Stimulated activated CD8-positive, alpha-beta memory T cell treated with anti-CD3 and anti-CD28 coated beads, Interleukin-12 subunit alpha, Interleukin-12 subunit beta, amount 100 ng/mL, for 4 hours (primary cell): ENCODE results near the gene SYT3.
A peak's percentile ranks its signal among the peaks of the same experiment; 100 is the strongest.
"Not testable (repeated sequence)": the region's sequence is repeated elsewhere in the genome, so short reads cannot be mapped to it uniquely, and the experiment has no call there.

Source experiments
- DNase-seq: peaks from one replicate; pipeline ENCODE4 v3.0.0-alpha.2; 2020; ENCODE audit warnings: low read depth

The SYT3 gene

DNA sequence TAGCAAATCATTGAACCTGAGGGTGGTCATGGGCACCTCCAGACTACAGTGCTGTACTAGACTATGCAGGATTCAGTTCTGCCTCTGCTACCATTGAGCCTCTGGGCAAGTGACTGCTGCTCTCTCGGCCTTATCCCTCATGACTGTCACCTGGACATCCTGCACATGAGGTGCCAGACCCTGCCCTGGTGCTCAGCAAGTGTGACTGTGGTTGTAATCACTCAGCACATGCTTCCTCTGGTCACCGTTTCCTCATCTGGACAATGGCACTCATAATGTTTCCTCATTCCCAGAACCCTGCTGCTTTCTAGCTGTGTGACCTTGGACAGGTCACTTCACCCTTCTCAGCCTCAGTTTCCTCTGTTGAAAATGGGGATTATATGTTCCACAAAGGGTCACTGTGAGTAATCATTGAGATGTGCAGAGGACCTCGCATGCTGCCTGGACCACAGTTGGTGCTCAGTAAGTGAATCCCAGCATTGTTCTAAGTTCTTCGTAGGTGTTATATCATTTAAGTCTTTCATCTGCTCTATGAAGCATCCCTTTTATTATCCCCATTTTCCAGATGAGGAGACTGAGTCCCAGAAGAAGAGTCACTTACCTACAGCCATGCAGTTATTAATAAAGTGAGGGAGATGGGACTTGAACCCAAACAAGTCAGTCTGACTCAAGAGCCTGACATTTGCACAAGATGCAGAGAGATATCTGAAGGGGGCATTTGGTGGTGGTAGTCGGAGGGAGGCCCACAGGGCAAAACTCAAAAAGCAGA, 3.2 kb downstream of the SYT3 start:
- no peak for DNase-seq

DNA sequence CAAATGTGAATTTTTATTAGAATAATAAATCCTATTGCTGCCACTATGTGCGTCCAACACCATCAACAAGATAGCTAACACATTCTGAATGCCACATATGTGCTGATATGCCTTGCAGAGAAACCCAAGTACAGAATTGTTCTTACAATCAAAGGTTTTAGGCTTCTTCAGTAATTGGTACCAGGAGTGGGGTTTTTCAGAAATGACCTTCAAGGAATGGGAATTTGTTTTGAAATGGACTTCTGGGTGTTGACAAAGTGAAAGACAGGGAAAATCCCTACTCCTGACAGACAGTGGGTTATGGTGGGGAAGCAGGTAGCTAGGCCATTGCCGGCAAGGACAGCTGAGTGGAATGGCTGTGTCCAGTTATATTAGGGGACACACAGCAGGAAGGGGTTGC, 5.7 kb downstream of the SYT3 start:
- DNase-seq: no peak

DNA sequence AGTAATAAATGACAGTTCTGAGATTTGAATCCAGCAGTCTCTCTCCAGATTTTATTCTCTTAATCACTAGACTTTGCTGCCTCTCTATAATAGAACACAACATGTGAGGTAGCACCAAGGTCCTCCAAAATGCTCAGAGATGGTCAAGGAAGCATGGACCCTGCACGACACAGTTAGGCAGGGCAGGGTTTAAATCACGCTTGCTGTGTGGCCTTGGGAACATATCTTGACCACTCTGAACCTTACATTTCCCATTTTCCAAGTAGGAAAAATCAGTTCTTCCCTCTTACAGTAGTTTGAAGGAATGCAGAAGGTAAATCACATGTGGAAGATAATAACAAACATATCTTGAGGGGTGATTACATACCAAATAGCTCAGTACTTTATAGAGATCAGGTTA, 6.3 kb downstream of the SYT3 start:
- no peak for DNase-seq

DNA sequence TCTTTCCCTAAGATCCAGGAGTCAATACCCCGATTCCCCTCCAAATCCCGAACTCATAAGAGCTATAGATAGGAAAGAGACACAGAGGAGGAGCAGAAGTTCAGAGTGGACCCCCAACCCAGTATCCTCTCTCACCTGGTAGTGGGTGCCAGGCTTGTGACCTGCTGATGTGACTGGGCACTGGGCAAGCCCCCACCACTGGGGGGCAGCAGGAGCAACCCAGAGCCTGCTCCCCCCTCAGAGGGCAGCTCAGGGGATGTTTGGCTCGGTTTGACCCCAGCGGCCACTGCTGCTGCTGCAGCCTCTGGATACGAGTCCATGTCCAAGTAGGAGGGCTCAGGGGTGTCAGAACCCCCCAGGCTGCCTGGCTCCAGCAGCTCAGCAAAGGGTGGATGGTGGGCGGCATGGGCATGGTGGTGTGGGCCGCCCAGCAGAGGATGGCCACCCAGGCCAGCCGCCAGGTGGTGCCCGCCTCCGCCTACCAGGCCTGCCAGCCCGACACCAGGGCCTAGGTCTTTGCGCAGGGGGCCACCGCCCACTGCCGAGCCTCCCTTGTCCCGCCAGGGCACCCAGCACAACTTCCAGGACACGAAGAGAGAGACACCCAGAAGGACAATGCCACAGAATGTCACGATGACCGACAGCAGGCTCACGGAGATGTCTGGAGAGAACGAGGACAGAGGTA, 7.4 kb downstream of the SYT3 start:
- DNase-seq: no peak

DNA sequence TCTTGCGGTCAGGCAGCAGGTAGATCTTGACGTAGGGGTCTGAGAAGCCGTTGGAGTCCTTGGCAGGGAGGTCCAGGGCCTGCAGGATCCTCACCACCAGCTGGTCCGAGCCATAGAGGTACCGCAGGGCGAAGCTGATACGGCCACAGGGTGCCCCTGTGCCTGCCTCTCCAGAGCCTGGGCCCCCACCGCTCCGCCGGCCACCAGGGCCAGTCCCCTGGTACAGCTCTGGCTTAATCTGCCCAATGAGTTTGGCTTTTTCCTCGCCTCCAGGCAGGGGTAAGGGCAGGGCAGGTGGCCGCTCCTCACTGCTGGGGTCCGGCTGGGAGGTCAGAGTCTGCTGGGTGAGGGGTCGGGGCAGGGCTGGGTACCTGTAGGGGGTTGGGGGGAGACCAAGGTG, 9.9 kb downstream of the SYT3 start:
- no peak for DNase-seq

DNA sequence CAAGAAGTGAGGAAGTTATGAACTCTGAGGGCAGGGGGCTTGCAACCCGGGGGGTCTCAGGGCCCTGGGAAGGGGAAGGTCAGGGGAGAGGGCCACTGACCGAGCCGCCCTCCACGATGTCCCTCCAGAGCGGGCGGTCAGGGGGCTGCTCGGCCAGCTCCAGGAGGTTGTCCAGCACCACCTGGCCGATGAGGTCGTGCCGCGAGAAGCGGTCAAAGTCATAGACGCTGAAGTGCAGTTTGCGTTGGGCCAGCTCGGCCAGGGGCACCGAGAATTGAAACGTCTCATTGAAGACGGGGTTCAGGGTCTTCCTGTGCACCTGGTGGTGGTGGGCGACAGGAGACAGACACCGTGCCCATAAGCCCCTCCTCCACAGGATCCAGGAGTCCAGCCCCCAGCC, 10.5 kb downstream of the SYT3 start:
- DNase-seq: no peak

DNA sequence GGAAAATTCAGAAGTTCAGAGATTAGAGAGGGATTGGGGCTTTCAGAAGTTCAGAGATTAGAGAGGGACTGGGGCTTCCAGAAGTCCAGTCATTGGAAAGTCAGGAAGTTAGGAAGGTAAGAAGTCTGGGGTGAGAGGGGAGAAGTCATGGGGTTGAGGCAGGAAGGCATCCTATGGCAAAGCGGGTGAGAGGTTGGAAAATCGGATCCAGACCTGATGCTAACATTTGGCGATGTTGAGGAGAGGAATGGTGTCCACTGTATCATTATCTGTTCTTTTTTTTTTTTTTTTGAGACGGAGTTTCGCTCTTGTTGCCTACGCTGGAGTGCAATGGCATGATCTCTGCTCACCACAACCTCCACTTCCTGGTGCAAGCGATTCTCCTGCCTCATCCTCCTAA, 11.1 kb downstream of the SYT3 start:
- no peak for DNase-seq

DNA sequence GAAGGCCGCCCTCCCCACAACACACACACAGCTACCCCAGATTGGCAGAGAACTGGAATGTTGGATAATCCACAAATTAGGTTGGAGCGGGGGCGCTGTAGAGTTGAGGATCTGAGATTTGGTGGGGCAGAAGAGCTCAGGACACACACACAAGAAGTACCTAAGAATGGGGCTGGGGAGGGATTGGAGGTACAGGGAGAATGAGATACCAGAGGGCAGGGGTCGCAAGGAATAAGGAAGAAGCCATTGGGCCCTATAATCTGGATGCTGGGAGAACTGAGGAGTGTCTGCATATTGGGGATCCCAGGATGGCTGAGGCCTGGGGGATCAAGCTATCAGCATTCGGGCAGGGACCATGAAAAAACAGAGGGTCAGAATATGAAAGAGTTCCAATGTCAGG, 11.5 kb downstream of the SYT3 start:
- DNase-seq: no peak

DNA sequence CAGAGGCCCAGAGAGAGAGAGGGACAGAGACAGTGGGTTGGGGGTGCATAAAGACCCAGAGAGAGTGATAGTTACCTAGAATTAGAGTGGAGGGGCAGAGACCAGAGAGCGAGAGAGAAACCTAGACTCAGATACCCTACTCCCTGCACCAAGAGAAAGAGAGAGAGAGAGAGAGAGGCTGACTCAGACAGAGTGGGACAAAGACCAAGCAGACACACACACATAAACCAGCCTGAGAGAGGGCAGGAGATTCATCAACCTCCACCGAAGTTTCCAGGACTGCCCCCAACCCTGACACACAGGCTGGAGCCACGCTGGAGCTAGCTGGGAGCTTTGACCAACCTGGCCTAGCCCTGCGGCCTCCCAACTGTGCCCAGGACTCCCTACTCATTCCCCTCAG, 12.9 kb downstream of the SYT3 start:
- DNase-seq: no peak

DNA sequence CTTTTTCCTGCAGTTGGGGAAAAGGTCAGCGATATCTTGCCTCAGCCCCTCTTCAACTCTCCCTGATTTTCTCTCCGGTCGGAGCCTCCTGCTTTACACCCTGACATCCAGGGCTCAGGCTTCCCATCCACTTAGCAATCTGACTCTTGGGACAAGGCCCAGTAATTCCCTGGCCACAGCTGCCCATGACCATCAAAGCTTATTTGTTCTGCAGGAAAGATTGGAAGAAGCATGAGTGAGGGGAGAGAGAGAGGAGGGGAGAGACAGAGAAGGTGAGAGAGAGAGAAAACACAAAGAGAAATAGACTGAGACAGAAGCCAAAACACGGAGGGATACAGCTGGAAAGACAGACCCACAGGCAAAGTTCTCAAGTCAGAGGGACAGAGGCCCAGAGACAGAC, 13.7 kb downstream of the SYT3 start:
- no peak for DNase-seq

DNA sequence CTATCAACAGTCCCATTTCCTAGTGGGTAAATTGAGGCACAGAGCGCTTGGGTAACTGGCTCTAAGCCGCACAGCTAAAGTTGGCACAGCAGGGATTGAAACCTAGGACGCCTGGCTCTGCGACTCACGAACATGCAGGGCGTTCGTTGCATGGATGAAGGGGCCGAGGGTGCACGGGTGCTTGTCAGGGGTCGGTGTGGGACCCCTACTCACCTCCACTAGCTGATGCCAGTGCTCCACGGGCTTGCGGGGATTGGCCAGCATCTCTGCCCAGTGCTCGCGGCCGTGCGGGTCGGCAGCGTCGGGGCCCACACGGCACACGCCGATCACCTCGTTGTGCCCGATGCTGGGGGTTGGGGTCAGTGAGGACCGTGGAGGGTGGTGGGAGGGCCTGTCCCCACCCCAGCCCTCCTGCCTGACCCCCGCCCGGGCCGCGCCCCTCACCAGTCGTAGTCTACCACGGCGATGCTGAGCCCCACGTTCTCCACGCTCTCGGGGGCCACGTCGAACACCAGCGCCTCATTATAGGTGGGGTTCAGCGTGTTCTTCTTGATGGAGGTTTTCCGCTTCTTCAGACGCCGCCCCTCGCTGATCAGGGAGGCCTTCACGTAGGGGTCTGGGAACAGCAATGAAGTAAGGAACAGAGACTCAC, 14.6 kb downstream of the SYT3 start:
- DNase-seq: no peak

DNA sequence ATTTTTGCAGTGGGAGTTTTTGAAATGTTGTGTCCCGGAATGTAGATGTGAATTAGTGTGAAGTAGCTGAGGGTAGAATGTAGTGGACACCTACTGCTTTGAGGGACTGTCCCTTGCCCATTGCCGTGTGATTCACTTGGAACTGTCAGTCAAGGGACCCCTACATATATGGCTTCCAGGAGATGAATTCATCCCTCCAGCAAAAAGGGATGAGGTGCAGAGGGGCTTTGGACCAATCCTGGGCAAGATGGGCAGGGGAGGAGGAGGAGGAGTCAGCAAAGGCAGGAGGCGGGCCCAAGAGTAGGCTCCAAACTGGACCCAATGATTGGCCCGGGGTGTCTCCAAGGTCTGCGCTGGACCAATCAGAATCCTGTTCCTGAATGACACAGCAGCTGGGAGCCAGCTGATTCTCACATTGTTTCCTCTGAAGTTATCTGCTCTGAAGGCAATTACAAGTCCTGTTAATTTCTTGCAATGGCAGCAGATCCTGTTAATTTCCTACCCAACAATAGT, 19.2 kb downstream of the SYT3 start:
- not testable (repeated sequence) for DNase-seq

DNA sequence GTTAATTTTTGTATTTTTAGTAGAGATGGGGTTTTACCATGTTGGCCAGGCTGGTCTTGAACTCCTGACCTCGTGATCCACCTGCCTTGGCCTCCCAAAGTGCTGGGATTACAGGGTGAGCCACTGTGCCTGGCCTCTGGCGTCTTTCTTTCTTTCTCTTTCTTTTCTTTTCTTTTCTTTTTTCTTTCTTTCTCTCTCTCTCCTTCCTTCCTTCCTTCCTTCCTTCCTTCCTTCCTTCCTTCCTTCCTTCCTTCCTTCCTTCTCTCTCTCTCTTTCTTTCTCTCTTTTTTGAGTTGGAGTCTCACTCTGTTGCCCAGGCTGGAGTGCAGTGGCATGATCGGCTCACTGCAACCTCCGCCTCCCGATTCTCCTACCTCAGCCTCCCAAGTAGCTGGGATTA, 20.5 kb downstream of the SYT3 start:
- not testable (repeated sequence) for DNase-seq

DNA sequence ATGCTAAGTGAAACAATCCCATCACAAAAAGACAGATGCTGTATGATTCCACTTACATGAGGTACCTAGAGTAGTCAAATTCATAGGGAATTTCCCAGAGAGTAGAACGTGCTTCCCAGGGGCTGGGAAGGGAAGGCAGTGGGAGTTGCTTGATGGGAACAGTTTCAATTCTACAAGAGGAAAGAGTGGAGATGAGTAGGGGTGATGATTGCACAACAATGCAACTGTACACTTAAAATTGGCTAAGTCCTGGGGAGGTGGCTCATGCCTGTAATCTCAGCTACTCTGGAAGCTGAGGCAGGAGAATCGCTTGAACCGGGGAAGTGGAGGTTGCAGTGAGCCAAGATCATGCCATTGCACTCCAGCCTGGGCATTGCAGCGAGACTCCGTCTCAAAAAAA, 21.3 kb downstream of the SYT3 start:
- DNase-seq: not testable (repeated sequence)

DNA sequence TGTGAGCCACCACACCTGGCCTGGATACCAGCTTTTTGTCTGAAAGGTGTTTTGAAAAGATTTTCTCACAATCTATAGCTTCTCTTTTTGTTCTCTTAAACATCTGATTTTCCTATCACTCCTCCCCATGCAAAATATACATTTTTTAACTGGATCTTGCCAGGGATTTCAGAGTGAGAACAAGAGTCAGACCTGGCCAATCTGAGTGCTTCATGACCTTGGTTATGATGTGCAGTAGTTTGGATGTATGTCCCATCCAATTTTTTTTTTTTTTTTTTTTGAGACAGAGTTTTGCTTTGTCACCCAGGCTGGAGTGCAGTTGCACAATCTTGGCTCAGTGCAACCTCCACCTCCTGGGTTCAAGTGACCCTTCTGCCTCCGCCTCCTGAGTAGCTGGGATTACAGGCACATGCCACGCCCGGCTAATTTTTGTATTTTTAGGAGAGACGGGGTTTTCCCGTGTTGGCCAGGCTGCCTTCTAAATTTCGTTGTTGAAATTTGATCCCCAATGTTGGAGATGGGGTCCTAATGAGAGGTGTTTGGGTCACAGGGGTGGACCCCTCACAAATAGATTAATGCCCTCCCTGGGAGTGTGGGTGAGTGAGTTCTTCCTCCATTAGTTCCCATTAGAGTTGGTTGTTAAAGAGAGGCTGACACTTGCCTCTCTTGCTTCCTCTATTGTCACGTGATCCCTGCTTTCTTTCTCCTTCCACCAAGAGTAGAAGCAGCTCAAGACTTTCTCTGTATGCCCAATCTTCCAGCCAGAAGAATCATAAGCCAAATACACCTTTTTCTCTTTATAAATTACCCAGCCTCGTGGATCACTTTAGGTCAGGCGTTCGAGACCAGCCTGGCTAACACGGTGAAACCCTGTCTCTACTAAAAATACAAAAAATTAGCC, 26.9 kb downstream of the SYT3 start:
- DNase-seq: not testable (repeated sequence)

DNA sequence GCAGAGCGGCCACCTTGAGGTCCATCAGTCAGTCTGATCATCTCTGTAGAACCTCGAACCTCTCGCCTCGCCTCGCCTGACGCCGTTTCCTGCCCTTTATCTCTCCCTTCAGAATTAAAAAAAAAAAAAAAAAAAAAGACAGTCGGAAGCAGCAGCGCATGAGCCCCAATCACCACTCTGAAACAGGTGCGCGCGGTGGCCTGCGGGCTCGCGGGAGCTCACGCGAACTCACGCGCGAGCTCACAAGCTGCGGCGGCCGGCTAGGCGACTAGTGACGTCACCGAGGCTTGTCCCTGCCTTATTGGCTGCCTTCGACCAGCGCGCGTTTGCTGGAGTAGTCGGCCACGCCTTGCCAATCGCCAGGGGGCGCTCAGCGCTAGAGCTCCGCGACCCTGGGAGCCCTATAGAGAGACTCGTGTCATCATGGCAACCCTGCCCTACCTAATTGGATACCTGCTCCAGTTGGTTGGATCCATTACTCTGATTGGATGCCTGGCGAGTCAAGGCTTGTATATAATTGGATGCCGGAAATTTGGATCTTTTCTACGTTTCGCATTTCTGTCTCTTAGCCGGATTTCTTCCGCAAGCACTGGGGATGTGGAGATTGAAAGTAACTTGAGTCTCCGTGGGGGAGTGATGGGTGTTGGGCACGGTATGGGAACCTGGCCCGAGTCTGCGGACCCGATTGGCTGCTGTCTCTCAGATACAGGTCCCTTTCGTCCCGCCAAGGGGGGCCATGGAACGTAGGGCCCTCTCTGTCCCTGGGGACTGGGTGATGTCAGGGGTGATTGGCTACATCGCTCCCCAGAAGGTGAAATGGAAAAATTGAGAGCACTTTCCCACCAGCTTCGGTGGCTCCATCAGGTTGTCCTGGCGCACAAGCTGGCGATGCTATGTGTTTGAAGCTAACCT, 31.6 kb downstream of the SYT3 start:
- peak; percentile 31 for DNase-seq

DNA sequence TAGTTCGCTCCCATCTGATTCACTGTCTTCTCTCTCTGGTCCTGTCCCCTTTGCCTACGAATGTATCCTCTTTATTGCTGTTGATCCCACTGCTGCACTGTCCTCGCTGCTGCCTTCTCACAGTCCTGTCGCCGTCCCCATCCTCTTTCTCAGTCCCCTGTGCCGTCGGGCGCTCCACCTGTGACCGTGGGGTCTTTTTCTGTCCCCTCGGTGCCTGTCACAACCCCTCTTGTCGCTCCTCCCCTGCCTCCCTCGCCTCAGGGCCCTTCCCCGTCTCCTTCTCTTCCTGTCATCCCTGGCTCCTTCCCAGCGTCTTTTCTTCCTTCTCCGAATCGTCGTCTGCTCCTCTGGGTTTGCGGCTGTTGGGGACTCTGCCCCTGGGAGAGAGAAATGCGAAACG, 32.3 kb downstream of the SYT3 start:
- DNase-seq: no peak

DNA sequence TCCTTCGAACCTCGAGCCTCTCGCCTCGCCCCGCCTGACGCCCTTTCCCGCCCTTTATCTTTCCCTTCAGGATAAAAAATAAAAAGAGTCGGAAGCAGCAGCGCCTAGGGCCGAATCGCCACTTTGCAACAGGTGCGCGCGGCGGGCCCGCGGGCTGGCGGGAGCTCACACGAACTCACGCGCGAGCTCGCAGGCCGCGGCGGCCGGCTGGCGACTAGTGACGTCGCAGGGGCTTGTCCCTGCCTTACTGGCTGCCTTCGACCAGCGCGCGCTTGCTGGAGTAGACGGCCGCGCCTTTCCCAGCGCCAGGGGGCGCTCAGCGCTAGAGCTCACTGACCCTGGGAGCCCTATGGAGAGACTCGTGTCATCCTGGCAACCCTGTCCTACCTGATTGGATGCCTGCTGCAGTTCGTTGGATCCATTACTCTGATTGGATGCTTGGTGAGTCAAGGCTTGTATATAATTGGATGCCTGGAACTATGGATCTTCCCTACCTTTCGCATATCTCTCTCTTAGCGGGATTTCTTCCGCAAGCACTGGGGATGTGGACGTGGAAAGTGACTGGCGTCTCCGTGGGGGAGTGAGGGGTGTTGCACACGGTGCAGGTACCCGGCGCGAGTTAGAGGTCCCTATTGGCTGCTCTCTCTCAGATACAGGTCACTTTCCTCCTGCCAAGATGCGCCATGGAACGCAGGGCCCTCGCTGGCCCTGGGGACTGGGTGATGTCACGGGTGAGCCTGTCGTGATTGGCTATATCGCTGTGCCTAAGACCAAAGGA, 33.4 kb downstream of the SYT3 start:
- DNase-seq: not testable (repeated sequence)

DNA sequence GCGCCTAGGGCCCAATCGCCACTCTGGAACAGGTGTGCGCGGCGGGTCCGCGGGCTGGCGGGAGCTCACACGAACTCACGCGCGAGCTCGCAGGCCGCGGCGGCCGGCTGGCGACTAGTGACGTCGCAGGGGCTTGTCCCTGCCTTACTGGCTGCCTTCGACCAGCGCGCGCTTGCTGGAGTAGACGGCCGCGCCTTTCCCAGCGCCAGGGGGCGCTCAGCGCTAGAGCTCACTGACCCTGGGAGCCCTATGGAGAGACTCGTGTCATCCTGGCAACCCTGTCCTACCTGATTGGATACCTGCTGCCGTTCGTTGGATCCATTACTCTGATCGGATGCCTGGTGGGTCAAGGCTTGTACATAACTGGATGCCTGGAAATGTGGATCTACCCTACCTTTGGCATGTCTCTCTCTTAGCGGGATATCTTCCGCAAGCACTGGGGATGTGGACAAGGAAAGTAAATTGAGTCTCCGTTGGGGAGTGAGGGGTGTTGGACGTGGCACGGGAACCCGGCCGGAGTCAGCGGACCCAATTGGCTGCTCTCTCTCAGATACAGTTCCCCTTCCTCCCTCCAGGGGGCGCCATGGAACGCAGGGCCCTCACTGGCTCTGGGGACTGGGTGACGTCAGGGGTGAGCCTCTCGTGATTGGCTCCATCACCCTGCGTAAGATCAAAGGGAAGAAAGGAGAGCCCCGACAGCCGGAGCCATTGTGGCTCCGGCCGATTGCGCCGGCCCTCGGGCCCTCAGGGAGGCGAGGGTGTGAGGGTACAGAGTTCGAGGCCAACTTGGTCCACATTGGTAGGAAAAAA, 35.2 kb downstream of the SYT3 start:
- DNase-seq: not testable (repeated sequence)
